Measurements from ENCODE around the gene POR. TPM values are rescaled to one million over a fixed set of nuclear protein-coding genes. Genes with fewer than 3 reads are reported as not detected.

Gene POR
- total RNA-seq, 1 experiment from 2014 or later = 151 TPM

DNA sequence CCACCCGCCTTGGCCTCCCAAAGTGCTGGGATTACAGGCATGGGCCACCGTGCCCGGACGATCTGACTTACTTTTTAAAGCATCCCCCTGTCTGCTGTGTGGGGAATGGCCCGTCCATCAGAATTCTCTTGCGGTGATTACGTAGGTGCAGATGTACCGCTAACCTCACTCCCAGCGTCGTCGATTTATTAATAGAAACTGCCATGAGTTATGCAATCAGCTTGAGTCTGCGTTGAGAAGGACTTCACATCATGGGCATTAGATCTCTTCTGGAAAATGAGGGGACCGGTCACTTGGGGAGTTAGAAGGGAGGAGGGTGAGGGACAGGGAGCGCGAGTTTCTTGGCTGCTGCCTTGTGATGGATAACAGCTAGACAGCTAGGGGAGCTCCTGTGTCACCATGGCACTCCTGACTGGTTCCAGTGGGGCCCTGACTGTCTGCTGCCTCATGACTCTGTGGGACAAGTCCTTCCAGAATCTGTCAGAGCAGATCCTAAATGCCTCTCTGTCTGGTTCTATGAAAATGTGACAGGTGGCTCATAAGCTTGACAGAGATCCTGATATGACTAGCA, 35.2 kb downstream of the POR start (continued):
- TF ChIP-seq NFATC4 (CRISPR knock-in tag; IDR thresholded peaks at IDR 0.05) = no peak
- TF ChIP-seq SMAD3 (CRISPR knock-in tag; IDR thresholded peaks at IDR 0.05; ENCODE audit: borderline replicate concordance) = no peak
- TF ChIP-seq, protein P1, sequence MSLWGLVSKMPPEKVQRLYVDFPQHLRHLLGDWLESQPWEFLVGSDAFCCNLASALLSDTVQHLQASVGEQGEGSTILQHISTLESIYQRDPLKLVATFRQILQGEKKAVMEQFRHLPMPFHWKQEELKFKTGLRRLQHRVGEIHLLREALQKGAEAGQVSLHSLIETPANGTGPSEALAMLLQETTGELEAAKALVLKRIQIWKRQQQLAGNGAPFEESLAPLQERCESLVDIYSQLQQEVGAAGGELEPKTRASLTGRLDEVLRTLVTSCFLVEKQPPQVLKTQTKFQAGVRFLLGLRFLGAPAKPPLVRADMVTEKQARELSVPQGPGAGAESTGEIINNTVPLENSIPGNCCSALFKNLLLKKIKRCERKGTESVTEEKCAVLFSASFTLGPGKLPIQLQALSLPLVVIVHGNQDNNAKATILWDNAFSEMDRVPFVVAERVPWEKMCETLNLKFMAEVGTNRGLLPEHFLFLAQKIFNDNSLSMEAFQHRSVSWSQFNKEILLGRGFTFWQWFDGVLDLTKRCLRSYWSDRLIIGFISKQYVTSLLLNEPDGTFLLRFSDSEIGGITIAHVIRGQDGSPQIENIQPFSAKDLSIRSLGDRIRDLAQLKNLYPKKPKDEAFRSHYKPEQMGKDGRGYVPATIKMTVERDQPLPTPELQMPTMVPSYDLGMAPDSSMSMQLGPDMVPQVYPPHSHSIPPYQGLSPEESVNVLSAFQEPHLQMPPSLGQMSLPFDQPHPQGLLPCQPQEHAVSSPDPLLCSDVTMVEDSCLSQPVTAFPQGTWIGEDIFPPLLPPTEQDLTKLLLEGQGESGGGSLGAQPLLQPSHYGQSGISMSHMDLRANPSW (CRISPR knock-in tag; conservative IDR thresholded peaks at IDR 0.05; ENCODE audit: low read depth) = no peak
- TF ChIP-seq MYBL2 (CRISPR knock-in tag; IDR thresholded peaks at IDR 0.05) = no peak

- CTCF ChIA-PET = interaction anchor here (1.1 to 2.5 kb wide), 2 partner anchors 10 to 69 kb away, joined by 3 to 9 read pairs; no protein-coding TSS in a partner anchor
- H3K9me3 Mint-ChIP-seq = no peaks in the 10 kb centered on the region
- ATAC-seq = no peak
- POLR2A ChIA-PET = no interaction called here
- no peak overlapping the region for H3K4me3 Mint-ChIP-seq
- no peak for DNase-seq (ENCODE audit: low spot score)
- H3K4me1 Mint-ChIP-seq = peaks cover 3% of the 10 kb centered on the region; the same call in 1 of the 2 replicates
- H3K27me3 Mint-ChIP-seq (ENCODE audit: low read depth) = no peaks in the 10 kb centered on the region
- peaks cover 30% of the 10 kb centered on the region for H3K36me3 Mint-ChIP-seq
- TF ChIP-seq CREB1 (CRISPR knock-in tag; IDR thresholded peaks at IDR 0.05) (no peak), AR (CRISPR knock-in tag; IDR thresholded peaks at IDR 0.05) (no peak), RORB (CRISPR knock-in tag; IDR thresholded peaks at IDR 0.05) (no peak), MXD4 (CRISPR knock-in tag; IDR thresholded peaks at IDR 0.05; ENCODE audit: borderline replicate concordance) (no peak), IRF1 (CRISPR knock-in tag; IDR thresholded peaks at IDR 0.05) (no peak), TEAD1 (CRISPR knock-in tag; IDR thresholded peaks at IDR 0.05) (no peak), SMAD4 (CRISPR knock-in tag; IDR thresholded peaks at IDR 0.05) (no peak), ELF4 (CRISPR knock-in tag; IDR thresholded peaks at IDR 0.05; ENCODE audit: low read depth) (no peak), ZNF121 (CRISPR knock-in tag; IDR thresholded peaks at IDR 0.05) (no peak)
- TF ChIP-seq, protein P2, sequence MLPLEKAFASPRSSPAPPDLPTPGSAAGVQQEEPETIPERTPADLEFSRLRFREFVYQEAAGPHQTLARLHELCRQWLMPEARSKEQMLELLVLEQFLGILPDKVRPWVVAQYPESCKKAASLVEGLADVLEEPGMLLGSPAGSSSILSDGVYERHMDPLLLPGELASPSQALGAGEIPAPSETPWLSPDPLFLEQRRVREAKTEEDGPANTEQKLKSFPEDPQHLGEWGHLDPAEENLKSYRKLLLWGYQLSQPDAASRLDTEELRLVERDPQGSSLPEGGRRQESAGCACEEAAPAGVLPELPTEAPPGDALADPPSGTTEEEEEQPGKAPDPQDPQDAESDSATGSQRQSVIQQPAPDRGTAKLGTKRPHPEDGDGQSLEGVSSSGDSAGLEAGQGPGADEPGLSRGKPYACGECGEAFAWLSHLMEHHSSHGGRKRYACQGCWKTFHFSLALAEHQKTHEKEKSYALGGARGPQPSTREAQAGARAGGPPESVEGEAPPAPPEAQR (CRISPR knock-in tag; IDR thresholded peaks at IDR 0.05) = no peak
- TF ChIP-seq, protein P3, sequence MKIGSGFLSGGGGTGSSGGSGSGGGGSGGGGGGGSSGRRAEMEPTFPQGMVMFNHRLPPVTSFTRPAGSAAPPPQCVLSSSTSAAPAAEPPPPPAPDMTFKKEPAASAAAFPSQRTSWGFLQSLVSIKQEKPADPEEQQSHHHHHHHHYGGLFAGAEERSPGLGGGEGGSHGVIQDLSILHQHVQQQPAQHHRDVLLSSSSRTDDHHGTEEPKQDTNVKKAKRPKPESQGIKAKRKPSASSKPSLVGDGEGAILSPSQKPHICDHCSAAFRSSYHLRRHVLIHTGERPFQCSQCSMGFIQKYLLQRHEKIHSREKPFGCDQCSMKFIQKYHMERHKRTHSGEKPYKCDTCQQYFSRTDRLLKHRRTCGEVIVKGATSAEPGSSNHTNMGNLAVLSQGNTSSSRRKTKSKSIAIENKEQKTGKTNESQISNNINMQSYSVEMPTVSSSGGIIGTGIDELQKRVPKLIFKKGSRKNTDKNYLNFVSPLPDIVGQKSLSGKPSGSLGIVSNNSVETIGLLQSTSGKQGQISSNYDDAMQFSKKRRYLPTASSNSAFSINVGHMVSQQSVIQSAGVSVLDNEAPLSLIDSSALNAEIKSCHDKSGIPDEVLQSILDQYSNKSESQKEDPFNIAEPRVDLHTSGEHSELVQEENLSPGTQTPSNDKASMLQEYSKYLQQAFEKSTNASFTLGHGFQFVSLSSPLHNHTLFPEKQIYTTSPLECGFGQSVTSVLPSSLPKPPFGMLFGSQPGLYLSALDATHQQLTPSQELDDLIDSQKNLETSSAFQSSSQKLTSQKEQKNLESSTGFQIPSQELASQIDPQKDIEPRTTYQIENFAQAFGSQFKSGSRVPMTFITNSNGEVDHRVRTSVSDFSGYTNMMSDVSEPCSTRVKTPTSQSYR (CRISPR knock-in tag; IDR thresholded peaks at IDR 0.05) = no peak
- H3K27ac Mint-ChIP-seq = no peak overlapping the region; the same call in 1 of the 2 replicates
Measured at GRCh38 chr7:75951506-75951905, 36.6 kb downstream of the POR start.

Data from WTC11 (cell line).